Measurements from ENCODE around the gene COQ9.
"Not testable (repeated sequence)": the region's sequence is repeated elsewhere in the genome, so short reads cannot be mapped to it uniquely, and the experiment has no call there.

COQ9 gene

GRCh38 chr16:57486858-57487834 is 39.9 kb downstream of the COQ9 start:
- no peak for DNase-seq

GRCh38 chr16:57489229-57489628 is 42.0 kb downstream of the COQ9 start:
- no peak for DNase-seq

- DNase-seq = no peak
Observed at GRCh38 chr16:57493767-57494166, 46.5 kb downstream of the COQ9 start.

GRCh38 chr16:57497121-57497520 is 49.8 kb downstream of the COQ9 start:
- DNase-seq = no peak

- DNase-seq = no peak
Observed at GRCh38 chr16:57498031-57498430, 50.8 kb downstream of the COQ9 start.

GRCh38 chr16:57499941-57500340 is 52.7 kb downstream of the COQ9 start:
- not testable (repeated sequence) for DNase-seq

- DNase-seq = no peak
Observed at GRCh38 chr16:57500578-57501111, 53.4 kb downstream of the COQ9 start.

- no peak for DNase-seq
Observed at GRCh38 chr16:57501492-57501891, 54.2 kb downstream of the COQ9 start.

- DNase-seq = no peak
Observed at GRCh38 chr16:57502048-57502775, 54.9 kb downstream of the COQ9 start.

GRCh38 chr16:57503366-57503765 is 56.1 kb downstream of the COQ9 start:
- no peak for DNase-seq

GRCh38 chr16:57504001-57504400 is 56.7 kb downstream of the COQ9 start:
- no peak for DNase-seq

- DNase-seq = no peak
Observed at GRCh38 chr16:57504491-57504890, 57.2 kb downstream of the COQ9 start.

GRCh38 chr16:57505169-57505568 is 57.9 kb downstream of the COQ9 start:
- DNase-seq = no peak

- DNase-seq = no peak
Observed at GRCh38 chr16:57507136-57508034, 60.1 kb downstream of the COQ9 start.

GRCh38 chr16:57508035-57508425 is 60.8 kb downstream of the COQ9 start:
- no peak for DNase-seq

GRCh38 chr16:57509231-57509923 is 62.1 kb downstream of the COQ9 start:
- no peak for DNase-seq

- no peak for DNase-seq
Observed at GRCh38 chr16:57510016-57510871, 63.0 kb downstream of the COQ9 start.
